Trophoblast cell (in vitro differentiated cells and primary cell): ENCODE results near the gene CAMTA2.

Experiments
- DNase-seq, 2 donors: peaks; one replicate each; pipeline ENCODE4 v3.0.0-alpha.2; 2016
- H2AFZ ChIP-seq: 2 replicates; pipeline ENCODE4 v1.6.1; 2013; ENCODE audit warnings: low read length, moderate library complexity, mild to moderate bottlenecking; ENCODE audit not compliant: insufficient read depth, poor library complexity
- H2AK5ac ChIP-seq: 2 replicates; pipeline ENCODE4 v1.6.1; 2013; ENCODE audit warnings: mild to moderate bottlenecking, low read length
- H2BK120ac ChIP-seq: 2 replicates; pipeline ENCODE4 v1.6.1; 2013; ENCODE audit warnings: low read length, mild to moderate bottlenecking, moderate library complexity; ENCODE audit not compliant: insufficient read depth, poor library complexity
- H2BK12ac ChIP-seq: 2 replicates; pipeline ENCODE4 v1.6.1; 2013; ENCODE audit warnings: mild to moderate bottlenecking, low read length, moderate library complexity
- H2BK5ac ChIP-seq: 2 replicates; pipeline ENCODE4 v1.6.1; 2013; ENCODE audit warnings: low read length, low read depth, moderate library complexity, mild to moderate bottlenecking; ENCODE audit not compliant: poor library complexity
- H3K14ac ChIP-seq: 2 replicates; pipeline ENCODE4 v1.6.1; 2013; ENCODE audit warnings: mild to moderate bottlenecking, low read length
- H3K18ac ChIP-seq: 2 replicates; pipeline ENCODE4 v1.6.1; 2013; ENCODE audit warnings: mild to moderate bottlenecking, low read length
- H3K23ac ChIP-seq: 2 replicates; pipeline ENCODE4 v1.6.1; 2013; ENCODE audit warnings: low read length
- H3K27ac ChIP-seq: 2 replicates; pipeline ENCODE4 v1.5.1; 2013; ENCODE audit warnings: low read depth, mild to moderate bottlenecking, inconsistent platforms, low read length, moderate library complexity
- H3K27me3 ChIP-seq: 2 replicates; pipeline ENCODE4 v1.6.1; 2013; ENCODE audit warnings: inconsistent platforms, mild to moderate bottlenecking, low read length, moderate library complexity; ENCODE audit not compliant: insufficient read depth
- H3K36me3 ChIP-seq, 2 experiments: 1 replicate in 1 of 2; 2 replicates in 1 of 2; pipeline ENCODE4 v1.6.1; 2013; ENCODE audit warnings: low read length in 2 of 2, mild to moderate bottlenecking in 2 of 2, moderate library complexity in 1 of 2; ENCODE audit not compliant: insufficient read depth in 2 of 2, control insufficient read depth in 1 of 2
- H3K4ac ChIP-seq: 2 replicates; pipeline ENCODE4 v1.6.1; 2013; ENCODE audit warnings: low read depth, mild to moderate bottlenecking, low read length, moderate library complexity
- H3K4me1 ChIP-seq, 2 experiments: 1 replicate in 1 of 2; 2 replicates in 1 of 2; pipeline ENCODE4 v1.6.1; 2013; ENCODE audit warnings: low read length in 2 of 2, mild to moderate bottlenecking in 2 of 2, moderate library complexity in 1 of 2; ENCODE audit not compliant: insufficient read depth in 2 of 2, control insufficient read depth in 1 of 2
- H3K4me2 ChIP-seq: 2 replicates; pipeline ENCODE4 v1.6.1; 2013; ENCODE audit warnings: inconsistent platforms, mild to moderate bottlenecking, low read length, moderate library complexity
- H3K4me3 ChIP-seq: 2 replicates; pipeline ENCODE4 v1.5.1; 2013; ENCODE audit warnings: mild to moderate bottlenecking, low read depth, low read length, inconsistent platforms
- H3K79me1 ChIP-seq: one replicate; pipeline ENCODE4 v1.6.1; 2013; ENCODE audit warnings: low read length
- H3K79me2 ChIP-seq: 2 replicates; pipeline ENCODE4 v1.6.1; 2013; ENCODE audit warnings: low read length, mild to moderate bottlenecking; ENCODE audit not compliant: control insufficient read depth, insufficient read depth, poor library complexity
- H3K9ac ChIP-seq: 2 replicates; pipeline ENCODE4 v1.6.1; 2013; ENCODE audit warnings: mild to moderate bottlenecking, low read length
- H3K9me3 ChIP-seq: 2 replicates; pipeline ENCODE4 v1.6.1; 2013; ENCODE audit warnings: low read depth, mild to moderate bottlenecking, control low read depth, inconsistent platforms, low read length; ENCODE audit not compliant: insufficient read depth
- H4K12ac ChIP-seq: 2 replicates; pipeline ENCODE4 v1.6.1; 2013; ENCODE audit warnings: low read depth, mild to moderate bottlenecking, low read length, moderate library complexity
- H4K8ac ChIP-seq: 2 replicates; pipeline ENCODE4 v1.6.1; 2013; ENCODE audit warnings: low read depth, mild to moderate bottlenecking, low read length, moderate library complexity
- H4K91ac ChIP-seq: one replicate; pipeline ENCODE4 v1.6.1; 2013; ENCODE audit warnings: low read depth, mild to moderate bottlenecking, low read length, moderate library complexity
- WGBS: extraction: QIAGEN DNeasy Blood & Tissue Kit; methylation state at CpG from one replicate; pipeline ENCODE4 v1.1.7; 2013; ENCODE audit warnings: missing lambda C conversion rate; ENCODE audit not compliant: insufficient read length, insufficient coverage; ENCODE audit errors: extremely low coverage; 5-methylcytosine and 5-hydroxymethylcytosine counted together

Gene CAMTA2

DNA sequence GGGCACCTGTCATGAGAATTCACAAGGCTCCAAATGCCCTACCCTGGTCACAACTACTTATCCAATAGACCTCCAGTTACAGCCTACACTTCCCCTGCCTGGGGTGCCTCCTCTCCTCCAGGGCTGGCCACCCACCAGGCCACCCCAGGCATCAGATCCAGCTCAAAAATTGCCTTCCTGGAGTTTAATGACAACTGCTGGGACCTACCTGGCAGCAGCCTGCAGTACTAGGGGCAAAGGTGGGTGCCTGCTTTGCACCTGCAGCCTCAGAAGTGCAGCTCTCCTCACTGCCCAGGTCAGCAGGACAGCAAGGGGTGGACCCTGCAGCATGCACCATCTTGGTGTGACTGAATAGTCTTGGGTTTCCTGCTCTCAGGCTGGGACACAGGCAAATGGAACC is 51.8 kb downstream of the CAMTA2 start:
- Histone ChIP-seq H2BK120ac (no peak overlapping the region), H3K4me2 (no peak overlapping the region)

GRCh38 chr17:4934173-4934979 is 53.1 kb downstream of the CAMTA2 start:
- no peak overlapping the region for H3K4me3 ChIP-seq

More for the DNA sequence above, 51.8 kb downstream of the CAMTA2 start:
- H3K14ac ChIP-seq: no peak overlapping the region
- H4K91ac ChIP-seq: no peak overlapping the region
- no peak for DNase-seq
- H3K79me2 ChIP-seq: peaks cover 14% of the 10 kb centered on the region
- no peak overlapping the region for H4K8ac ChIP-seq
- H3K18ac ChIP-seq: no peak overlapping the region
- no peak overlapping the region for H3K4ac ChIP-seq
- H3K9me3 ChIP-seq: no peaks in the 10 kb centered on the region
- no peak overlapping the region for H3K27ac ChIP-seq
- no peak overlapping the region for H2BK5ac ChIP-seq
- peaks cover 12% of the 10 kb centered on the region for H3K79me1 ChIP-seq
- H2AFZ ChIP-seq: no peak overlapping the region
- H4K12ac ChIP-seq: no peak overlapping the region
- H3K4me1 ChIP-seq: peaks cover 8% of the 10 kb centered on the region in 2 experiments
- H2AK5ac ChIP-seq: no peak overlapping the region
- H3K9ac ChIP-seq: no peak overlapping the region
- no peaks in the 10 kb centered on the region for H3K27me3 ChIP-seq
- no peak overlapping the region for H3K4me3 ChIP-seq
- no peak overlapping the region for H2BK12ac ChIP-seq
- peaks cover 24 to 29% of the 10 kb centered on the region in 2 experiments for H3K36me3 ChIP-seq
- no peak overlapping the region for H3K23ac ChIP-seq

DNA sequence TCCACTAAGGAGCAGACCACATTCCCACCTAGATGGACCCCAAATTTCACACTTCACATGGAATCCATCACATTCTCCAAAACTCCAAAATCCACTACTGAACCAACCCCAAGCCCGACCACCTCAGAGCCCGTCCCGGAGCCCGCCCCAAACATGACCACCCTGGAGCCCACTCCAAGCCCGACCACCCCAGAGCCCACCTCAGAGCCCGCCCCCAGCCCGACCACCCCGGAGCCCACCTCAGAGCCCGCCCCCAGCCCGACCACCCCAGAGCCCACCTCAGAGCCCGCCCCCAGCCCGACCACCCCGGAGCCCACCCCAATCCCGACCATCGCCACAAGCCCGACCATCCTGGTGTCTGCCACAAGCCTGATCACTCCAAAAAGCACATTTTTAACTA is 53.8 kb downstream of the CAMTA2 start:
- no peak overlapping the region for H3K14ac ChIP-seq
- no peak for DNase-seq
- H3K9me3 ChIP-seq: peaks cover 2% of the 10 kb centered on the region
- no peaks in the 10 kb centered on the region for H3K27me3 ChIP-seq
- no peak overlapping the region for H3K18ac ChIP-seq
- H3K79me1 ChIP-seq: peaks cover 2% of the 10 kb centered on the region
- H4K8ac ChIP-seq: no peak overlapping the region
- peaks cover under 1 to 2% of the 10 kb centered on the region in 2 experiments for H3K4me1 ChIP-seq
- H2BK120ac ChIP-seq: no peak overlapping the region
- H3K4ac ChIP-seq: no peak overlapping the region
- WGBS: 100% methylated on average over 1 of the region's 16 CpGs
- no peak overlapping the region for H4K91ac ChIP-seq
- peaks cover 23 to 27% of the 10 kb centered on the region in 2 experiments for H3K36me3 ChIP-seq
- no peak overlapping the region for H3K27ac ChIP-seq
- no peak overlapping the region for H3K4me2 ChIP-seq
- no peak overlapping the region for H2AK5ac ChIP-seq
- H3K4me3 ChIP-seq: no peak overlapping the region
- no peak overlapping the region for H3K9ac ChIP-seq
- H3K79me2 ChIP-seq: peaks cover 1% of the 10 kb centered on the region
- no peak overlapping the region for H4K12ac ChIP-seq
- H2BK5ac ChIP-seq: no peak overlapping the region
- H3K23ac ChIP-seq: no peak overlapping the region
- H2BK12ac ChIP-seq: no peak overlapping the region
- H2AFZ ChIP-seq: no peak overlapping the region

More at GRCh38 chr17:4934173-4934979, 53.1 kb downstream of the CAMTA2 start:
- Histone ChIP-seq H2BK12ac (peak overlapping the region; percentile 20), H3K27ac (no peak overlapping the region), H2BK120ac (no peak overlapping the region), H3K23ac (no peak overlapping the region), H3K14ac (no peak overlapping the region), H4K12ac (peak overlapping the region; percentile 32), H3K79me2 (peaks cover 8% of the 10 kb centered on the region), H3K9me3 (no peaks in the 10 kb centered on the region), H3K4me1 (peaks cover 8% of the 10 kb centered on the region in 2 experiments), H4K8ac (peak overlapping the region; percentile 67), H3K9ac (no peak overlapping the region), H3K27me3 (no peaks in the 10 kb centered on the region), H3K18ac (peak overlapping the region; percentile 47), H3K4ac (no peak overlapping the region), H3K36me3 (peaks cover 24 to 29% of the 10 kb centered on the region in 2 experiments), H2BK5ac (no peak overlapping the region), H2AK5ac (peak overlapping the region; percentile 15), H3K79me1 (peaks cover 3% of the 10 kb centered on the region), H3K4me2 (no peak overlapping the region), H2AFZ (no peak overlapping the region), H4K91ac (peak overlapping the region; percentile 8)
- DNase-seq: peak in 1 of 2 donors; percentile 50
- no CpG with 5 or more reads among the region's 14 CpGs for WGBS

GRCh38 chr17:4932756-4933155 is 54.7 kb downstream of the CAMTA2 start:
- H3K14ac ChIP-seq: no peak overlapping the region
- no peak overlapping the region for H2BK12ac ChIP-seq
- DNase-seq: no peak
- no peak overlapping the region for H4K8ac ChIP-seq
- no peak overlapping the region for H2BK120ac ChIP-seq
- H3K9ac ChIP-seq: no peak overlapping the region
- no peak overlapping the region for H3K18ac ChIP-seq
- peaks cover 2% of the 10 kb centered on the region for H3K79me1 ChIP-seq
- peaks cover 15 to 18% of the 10 kb centered on the region in 2 experiments for H3K36me3 ChIP-seq
- H3K23ac ChIP-seq: no peak overlapping the region
- peaks cover 2% of the 10 kb centered on the region for H3K9me3 ChIP-seq
- no peak overlapping the region for H3K27ac ChIP-seq
- H3K4me3 ChIP-seq: no peak overlapping the region
- no peak overlapping the region for H3K4ac ChIP-seq
- no peak overlapping the region for H4K91ac ChIP-seq
- no CpG with 5 or more reads among the region's 12 CpGs for WGBS
- H2AFZ ChIP-seq: no peak overlapping the region
- no peaks in the 10 kb centered on the region for H3K27me3 ChIP-seq
- no peaks in the 10 kb centered on the region for H3K4me1 ChIP-seq
- H3K4me2 ChIP-seq: no peak overlapping the region
- no peak overlapping the region for H2AK5ac ChIP-seq
- H2BK5ac ChIP-seq: no peak overlapping the region
- H4K12ac ChIP-seq: no peak overlapping the region
- H3K79me2 ChIP-seq: no peaks in the 10 kb centered on the region
